H1 (cell line): Measurements from ENCODE around the gene CACNG8. TPM values are rescaled to one million over a fixed set of nuclear protein-coding genes. Genes with fewer than 3 reads are reported as not detected.

Experiments used
- CTCF ChIA-PET: fragments of 300-600 bp; sonication (Branson Sonifier 250); formaldehyde crosslinking; loops from one replicate; lab custom pipeline; 2021; ENCODE audit not compliant: partially characterized antibody; lab: Charles Lee
- POLR2A ChIA-PET: fragments of 300-600 bp; sonication (Branson Sonifier 250); formaldehyde crosslinking; loops from one replicate; lab custom pipeline; 2021; ENCODE audit warnings: inconsistent platforms; ENCODE audit not compliant: partially characterized antibody; lab: Charles Lee
- DNase-seq, 2 experiments: peaks; one replicate each; pipeline versions ENCODE4 v3.0.0 to v3.0.0-alpha.2; 2010 to 2022; ENCODE audit warnings: low spot score in 2 of 2, low read depth in 1 of 2, mixed read lengths in 1 of 2
- FAIRE-seq: peaks from 2 replicates; lab custom pipeline; 2011; peaks lifted over from hg19 to GRCh38; lab: Jason Lieb, UNC
- H2AFZ ChIP-seq: 2 replicates; pipeline ENCODE4 v1.8.1; 2012; ENCODE audit warnings: low read length, inconsistent platforms
- H2AK5ac ChIP-seq: 2 replicates; pipeline ENCODE4 v1.6.1; 2013; ENCODE audit warnings: low read depth, low read length
- H2BK120ac ChIP-seq: replicated peaks from 2 replicates; pipeline ENCODE3; 2013; ENCODE audit warnings: low read depth, low read length, inconsistent platforms
- H2BK12ac ChIP-seq: 2 replicates; pipeline ENCODE4 v1.6.1; 2013; ENCODE audit warnings: low read depth, low read length
- H2BK15ac ChIP-seq: 2 replicates; pipeline ENCODE4 v1.6.1; 2013; ENCODE audit warnings: low read length
- H2BK20ac ChIP-seq: 2 replicates; pipeline ENCODE4 v1.6.1; 2013; ENCODE audit warnings: low read length
- H2BK5ac ChIP-seq: 2 replicates; pipeline ENCODE4 v1.6.1; 2013; ENCODE audit warnings: low read depth, low read length
- H3K14ac ChIP-seq: 2 replicates; pipeline ENCODE4 v1.6.1; 2013; ENCODE audit warnings: inconsistent platforms; ENCODE audit not compliant: insufficient read length
- H3K18ac ChIP-seq: 2 replicates; pipeline ENCODE4 v1.6.1; 2013; ENCODE audit warnings: low read length; ENCODE audit errors: extremely low read depth
- H3K23ac ChIP-seq: 2 replicates; pipeline ENCODE4 v1.6.1; 2013; ENCODE audit warnings: inconsistent platforms; ENCODE audit not compliant: insufficient read length
- H3K23me2 ChIP-seq: 2 replicates; pipeline ENCODE4 v1.6.1; 2013; ENCODE audit warnings: low read depth, low read length
- H3K27ac ChIP-seq: 2 replicates; pipeline ENCODE4 v1.6.1; 2011; ENCODE audit warnings: low read depth, low read length, inconsistent platforms
- H3K27me3 ChIP-seq, 4 experiments: replicated peaks in 1 of 4; 1 replicate in 1 of 4; 2 replicates in 3 of 4; pipeline versions ENCODE4 v1.6.1 to v1.8.1; 2011 to 2013; ENCODE audit warnings: low read length in 3 of 4, mild to moderate bottlenecking in 3 of 4, inconsistent platforms in 2 of 4, mixed read lengths in 2 of 4, moderate library complexity in 1 of 4; ENCODE audit not compliant: control insufficient read depth in 3 of 4, insufficient read depth in 3 of 4; ENCODE audit errors: extremely low read depth in 1 of 4
- H3K36me3 ChIP-seq, 4 experiments: 2 replicates each; pipeline versions ENCODE4 v1.6.1 to v1.8.1; 2011 to 2013; ENCODE audit warnings: mild to moderate bottlenecking in 4 of 4, low read length in 3 of 4, moderate library complexity in 2 of 4, control low read depth in 1 of 4, inconsistent platforms in 1 of 4; ENCODE audit not compliant: insufficient read depth in 4 of 4, control insufficient read depth in 2 of 4
- H3K4ac ChIP-seq: replicated peaks from 2 replicates; pipeline ENCODE3; 2013; ENCODE audit warnings: low read length, low read depth, mixed read lengths, inconsistent platforms; ENCODE audit not compliant: insufficient read length
- H3K4me1 ChIP-seq, 4 experiments: replicated peaks in 1 of 4; 1 replicate in 1 of 4; 2 replicates in 3 of 4; pipeline versions ENCODE4 v1.6.1 to v1.8.1; 2011 to 2013; ENCODE audit warnings: low read length in 3 of 4, inconsistent platforms in 2 of 4, mixed read lengths in 1 of 4; ENCODE audit not compliant: insufficient read depth in 4 of 4, control insufficient read depth in 3 of 4
- H3K4me2 ChIP-seq, 2 experiments: 2 replicates each; pipeline versions ENCODE4 v1.6.1 to v1.8.1; 2011 to 2013; ENCODE audit warnings: low read depth in 2 of 2, low read length in 2 of 2, control low read depth in 1 of 2, inconsistent platforms in 1 of 2, mild to moderate bottlenecking in 1 of 2; ENCODE audit not compliant: insufficient read depth in 1 of 2
- H3K4me3 ChIP-seq, 4 experiments: fragments of 200-600, 300-600 bp in 1 of 4; sonication (generic), shearing (Covaris generic), sonication (Bioruptor Twin) in 1 of 4; 2 replicates each; pipeline versions ENCODE4 v1.5.1 to v1.8.1; 2011 to 2016; ENCODE audit warnings: low read length in 4 of 4, low read depth in 3 of 4, control low read depth in 2 of 4, inconsistent platforms in 2 of 4, mild to moderate bottlenecking in 2 of 4, mixed read lengths in 1 of 4, moderate library complexity in 1 of 4; ENCODE audit not compliant: insufficient read depth in 2 of 4; ENCODE audit errors: extremely low read depth in 1 of 4
- H3K56ac ChIP-seq: replicated peaks from 2 replicates; pipeline ENCODE3; 2013; ENCODE audit warnings: low read depth, mild to moderate bottlenecking, mixed read lengths, low read length, inconsistent platforms; ENCODE audit not compliant: insufficient read length
- H3K79me1 ChIP-seq: 2 replicates; pipeline ENCODE4 v1.6.1; 2013; ENCODE audit warnings: low read depth, low read length, control low read depth
- H3K79me2 ChIP-seq, 2 experiments: 2 replicates each; pipeline versions ENCODE4 v1.6.1 to v1.8.1; 2012 to 2013; ENCODE audit warnings: low read length in 2 of 2, mild to moderate bottlenecking in 2 of 2, inconsistent platforms in 1 of 2; ENCODE audit not compliant: insufficient read depth in 2 of 2, control insufficient read depth in 1 of 2
- H3K9ac ChIP-seq, 4 experiments: replicated peaks in 1 of 4; 1 replicate in 1 of 4; 2 replicates in 3 of 4; pipeline versions ENCODE4 v1.6.1 to v1.8.1; 2011 to 2013; ENCODE audit warnings: low read depth in 3 of 4, low read length in 3 of 4, control low read depth in 2 of 4, mild to moderate bottlenecking in 2 of 4, moderate library complexity in 2 of 4, inconsistent platforms in 1 of 4; ENCODE audit errors: extremely low read depth in 1 of 4
- H3K9me3 ChIP-seq, 2 experiments: 2 replicates each; pipeline versions ENCODE4 v1.6.1 to v1.8.1; 2012 to 2013; ENCODE audit warnings: mild to moderate bottlenecking in 2 of 2, moderate library complexity in 2 of 2, control low read depth in 1 of 2, inconsistent platforms in 1 of 2, low read depth in 1 of 2, low read length in 1 of 2, mixed read lengths in 1 of 2; ENCODE audit not compliant: insufficient read depth in 2 of 2
- H4K20me1 ChIP-seq, 2 experiments: replicated peaks in 1 of 2; 2 replicates each; pipeline versions ENCODE3 to v1.8.1; 2011 to 2013; ENCODE audit warnings: inconsistent platforms in 2 of 2, low read length in 2 of 2, mild to moderate bottlenecking in 1 of 2; ENCODE audit not compliant: insufficient read depth in 2 of 2, control insufficient read depth in 1 of 2
- H4K5ac ChIP-seq: 2 replicates; pipeline ENCODE4 v1.6.1; 2013; ENCODE audit warnings: low read length, low read depth, mixed read lengths, inconsistent platforms; ENCODE audit not compliant: insufficient read length
- H4K8ac ChIP-seq: 2 replicates; pipeline ENCODE4 v1.8.0; 2013; ENCODE audit warnings: mild to moderate bottlenecking, moderate library complexity, low read length, inconsistent platforms; ENCODE audit not compliant: insufficient read depth; ENCODE audit errors: extremely low read depth
- H4K91ac ChIP-seq: replicated peaks from 2 replicates; pipeline ENCODE3; 2013; ENCODE audit warnings: low read length, mixed read lengths, inconsistent platforms; ENCODE audit not compliant: insufficient read length
- HDAC2 ChIP-seq, 2 experiments: fragments of 300-600 bp in 1 of 2; sonication (generic) in 1 of 2; IDR thresholded peaks; 2 replicates each; pipeline ENCODE4 v1.6.1; 2011 to 2012; ENCODE audit warnings: low read depth in 2 of 2, low read length in 2 of 2, mild to moderate bottlenecking in 2 of 2, moderate library complexity in 2 of 2, borderline replicate concordance in 1 of 2, inconsistent platforms in 1 of 2
- WGBS, 2 experiments: shearing (Covaris generic) in 1 of 2; methylation state at CpG; one replicate each; pipeline versions ENCODE4 v1.1.6 to v1.1.7; 2013 to 2015; ENCODE audit warnings: low lambda C conversion rate in 2 of 2, mixed read lengths in 2 of 2, inconsistent platforms in 1 of 2, low coverage in 1 of 2, missing lambda C conversion rate in 1 of 2; ENCODE audit not compliant: insufficient replicate concordance in 2 of 2, insufficient coverage in 1 of 2, insufficient read length in 1 of 2; ENCODE audit errors: extremely low coverage in 1 of 2, missing lambda C conversion rate in 1 of 2; 5-methylcytosine and 5-hydroxymethylcytosine counted together
- polyA plus RNA-seq, 7 experiments: library from polyadenylated mRNA; depleted of rRNA in 3 of 7; stranded (reverse) in 5 of 7; unstranded in 2 of 7; fragments of >200 nt in 5 of 7; fragments of 200-250 nt in 2 of 7; gene quantifications; 1 replicate in 5 of 7; 2 replicates in 1 of 7; 4 replicates in 1 of 7; pipeline versions ENCODE4 v1.2.1 to v1.2.3, GENCODE V29; 2011 to 2013; ENCODE audit warnings: missing spikeins in 2 of 7, mixed read lengths in 2 of 7
- total RNA-seq: library from RNA; stranded (reverse); fragmentation: NEBNext Ultra II Directional; extraction: Animal tissue kit (Norgen Biotek cat#: 25700); gene quantifications from 2 replicates; pipeline ENCODE4 v1.2.1, GENCODE V29; 2021

Gene CACNG8
- total and polyA plus RNA-seq, 2 of the 8 experiments (the other 6 are each of a cell fraction or from before 2014, with no cell fraction given), result 0.41 to 4.5 TPM

- H4K5ac ChIP-seq, result no peak overlapping the region
- H3K23me2 ChIP-seq, result peaks cover 26% of the 10 kb centered on the region
- no peak overlapping the region for H2BK20ac ChIP-seq
- no peak overlapping the region; the same call in 1 of the 2 replicates for H4K8ac ChIP-seq
- H3K27me3 ChIP-seq, result peaks cover 0 to 7% (median 3%) of the 10 kb centered on the region in 4 experiments; a peak in 3 of 7 replicates
- H3K4me1 ChIP-seq, result peaks cover 4 to 12% (median 9%) of the 10 kb centered on the region in 4 experiments
- POLR2A ChIA-PET, result interaction anchor here (0.8 to 2.5 kb wide), 10 partner anchors 9 to 103 kb away, joined by 3 to 8 read pairs (median 4); no protein-coding TSS in a partner anchor
- H4K91ac ChIP-seq, result no peak overlapping the region
- H3K36me3 ChIP-seq, result no peaks in the 10 kb centered on the region
- no peak overlapping the region for H2BK120ac ChIP-seq
- H3K23ac ChIP-seq, result no peak overlapping the region
- H3K9ac ChIP-seq, result no peak overlapping the region
- no peak overlapping the region for H3K56ac ChIP-seq
- no peak overlapping the region; the same call in 1 of the 2 replicates for H2AK5ac ChIP-seq
- H3K27ac ChIP-seq, result no peak overlapping the region
- H3K79me2 ChIP-seq, result peaks cover 0 to 3% of the 10 kb centered on the region in 2 experiments; a peak in 1 of 4 replicates
- DNase-seq, result no peak
- H2BK15ac ChIP-seq, result no peak overlapping the region
- H3K4ac ChIP-seq, result no peak overlapping the region
- WGBS, 2 experiments, result 90% methylated on average over 24 of the region's 24 CpGs; no CpG with 5 or more reads in 1 of the 2 experiments
- H3K79me1 ChIP-seq, result no peaks in the 10 kb centered on the region
- H2BK5ac ChIP-seq, result peak overlapping the region; percentile 10; the same call in 1 of the 2 replicates
- peak overlapping the region in 1 of 4 experiments; percentile 38; a peak in 1 of 8 replicates for H3K4me3 ChIP-seq
- FAIRE-seq, result no peak
- CTCF ChIA-PET, result interaction anchor here (0.8 to 1.0 kb wide), 2 partner anchors 36 to 72 kb away, joined by 3 to 4 read pairs; no protein-coding TSS in a partner anchor
- H3K18ac ChIP-seq, result no peak overlapping the region; the same call in 1 of the 2 replicates
- peaks cover 2 to 8% of the 10 kb centered on the region in 2 experiments for H4K20me1 ChIP-seq
- H3K4me2 ChIP-seq, result no peak overlapping the region; a peak in 1 of 4 replicates
- no peak overlapping the region for H2AFZ ChIP-seq
- H3K14ac ChIP-seq, result no peak overlapping the region
- peak overlapping the region; percentile 44; the same call in 1 of the 2 replicates for H2BK12ac ChIP-seq
- H3K9me3 ChIP-seq, result no peaks in the 10 kb centered on the region
- 0 out of 4 replicates have a peak, but pooled peaks of 1 of the 2 experiments have one; percentile 78 for TF ChIP-seq HDAC2 (IDR thresholded peaks at IDR 0.05; ENCODE audit: borderline replicate concordance in 1 of 2, low read depth in 2 of 2, low read length in 2 of 2)
Measured at GRCh38 chr19:53983457-53984289, 20.9 kb downstream of the CACNG8 start.
